HG02571 (cell line): ENCODE data around the gene TMUB1.
A peak's percentile ranks its signal among the peaks of the same experiment; 100 is the strongest.
"Not testable (repeated sequence)": the region's sequence is repeated elsewhere in the genome, so short reads cannot be mapped to it uniquely, and the experiment has no call there.

Source experiments
- ATAC-seq: cut with Tn5 transposase; IDR thresholded peaks from one replicate; pipeline ENCODE4 v1.9.1; 2021; ENCODE audit warnings: mild to moderate bottlenecking, moderate library complexity; ENCODE audit not compliant: unreplicated experiment

Gene TMUB1

GRCh38 chr7:151057506-151057988 lies 25.7 kb downstream of the TMUB1 start, which contains the start of gene CDK5:
TSS of gene CDK5 (minus strand) at chr7:151057897. CDS start at chr7:151057848, 49 bp downstream.
- peak; percentile 7 for ATAC-seq

GRCh38 chr7:151056666-151057505 lies 26.4 kb downstream of the TMUB1 start:
- no peak for ATAC-seq

- no peak for ATAC-seq
These were observed 27.0 kb downstream of the TMUB1 start for GRCh38 chr7:151056283-151056665.

GRCh38 chr7:151053751-151054150 lies 29.5 kb downstream of the TMUB1 start:
- ATAC-seq, result no peak

- no peak for ATAC-seq
These were observed 30.2 kb downstream of the TMUB1 start for GRCh38 chr7:151053096-151053495.

- no peak for ATAC-seq
These were observed 32.2 kb downstream of the TMUB1 start for GRCh38 chr7:151051108-151051507.

GRCh38 chr7:151048911-151049463 lies 34.3 kb downstream of the TMUB1 start:
- no peak for ATAC-seq

- ATAC-seq, result no peak
These were observed 35.1 kb downstream of the TMUB1 start, which contains the start of gene ASIC3 for GRCh38 chr7:151047976-151048815. TSS of gene ASIC3 (plus strand) at chr7:151048531. CDS start at chr7:151048886, 355 bp downstream.

- ATAC-seq, result no peak
These were observed 36.4 kb downstream of the TMUB1 start for GRCh38 chr7:151046603-151047573.

GRCh38 chr7:151045967-151046366 lies 37.3 kb downstream of the TMUB1 start:
- no peak for ATAC-seq

- ATAC-seq, result no peak
These were observed 38.0 kb downstream of the TMUB1 start for GRCh38 chr7:151045262-151045661.

- ATAC-seq, result no peak
These were observed 39.3 kb downstream of the TMUB1 start for GRCh38 chr7:151043959-151044358.

- ATAC-seq, result not testable (repeated sequence)
These were observed 39.8 kb downstream of the TMUB1 start for GRCh38 chr7:151043449-151043848.

- no peak for ATAC-seq
These were observed 42.5 kb downstream of the TMUB1 start for GRCh38 chr7:151040616-151041375.

GRCh38 chr7:151039850-151040548 lies 43.3 kb downstream of the TMUB1 start:
- ATAC-seq, result no peak

- ATAC-seq, result no peak
These were observed 44.1 kb downstream of the TMUB1 start for GRCh38 chr7:151038951-151039849.

- no peak for ATAC-seq
These were observed 47.4 kb downstream of the TMUB1 start for GRCh38 chr7:151035902-151036301.
